HepG2 (cell line): Measurements from ENCODE around the gene MSI2. TPM values are rescaled to one million over a fixed set of nuclear protein-coding genes. Genes with fewer than 3 reads are reported as not detected.

ENCODE experiments used
- ARNTL ChIP-seq: sonication (generic); formaldehyde crosslinking; IDR thresholded peaks from 2 replicates; pipeline ENCODE4 v1.4.0; 2020; ENCODE audit warnings: mild to moderate bottlenecking, missing genetic modification reagents
- BRCA1 ChIP-seq: sonication (generic); formaldehyde crosslinking; IDR thresholded peaks from 2 replicates; pipeline ENCODE4 v1.4.0; 2020; ENCODE audit warnings: missing genetic modification reagents
- CHD2 ChIP-seq: IDR thresholded peaks from 2 replicates; pipeline ENCODE4 v1.6.1; 2011; ENCODE audit warnings: low read depth, low read length, improper control_type of control experiment
- DZIP1 ChIP-seq: sonication (generic); formaldehyde crosslinking; IDR thresholded peaks from 2 replicates; pipeline ENCODE4 v1.5.0; 2020; ENCODE audit warnings: mild to moderate bottlenecking, missing genetic modification reagents
- HDAC2 ChIP-seq: sonication (generic); formaldehyde crosslinking; IDR thresholded peaks from 2 replicates; pipeline ENCODE4 v1.4.0; 2020; ENCODE audit warnings: missing genetic modification reagents
- KAT2B ChIP-seq: fragments of 150-350 bp; IDR thresholded peaks from 2 replicates; pipeline ENCODE4 v1.6.1; 2014; ENCODE audit warnings: low read depth, low read length, borderline replicate concordance
- NCOA1 ChIP-seq: sonication (generic); formaldehyde crosslinking; IDR thresholded peaks from 2 replicates; pipeline ENCODE4 v1.9.0; 2021; ENCODE audit warnings: missing genetic modification reagents
- NKX3-1 ChIP-seq: sonication (generic); formaldehyde crosslinking; IDR thresholded peaks from 2 replicates; pipeline ENCODE4 v1.5.0; 2020; ENCODE audit warnings: missing genetic modification reagents
- RELA ChIP-seq: sonication (generic); formaldehyde crosslinking; IDR thresholded peaks from 2 replicates; pipeline ENCODE4 v1.4.0; 2020; ENCODE audit warnings: missing genetic modification reagents
- RFXANK ChIP-seq: IDR thresholded peaks from 2 replicates; pipeline ENCODE4 v1.6.1; 2016
- SOX6 ChIP-seq, 2 experiments: fragments of 450-650 bp in 1 of 2; sonication (generic) in 1 of 2; formaldehyde crosslinking in 1 of 2; IDR thresholded peaks; 2 replicates each; pipeline versions ENCODE4 v1.4.0 to v1.6.1; 2017 to 2020; ENCODE audit warnings: antibody characterized with exemption in 1 of 2, mild to moderate bottlenecking in 1 of 2, missing genetic modification reagents in 1 of 2
- SRSF1 ChIP-seq: fragments of 200-400 bp; formaldehyde crosslinking; optimal IDR thresholded peaks from 2 replicates; pipeline ENCODE3; 2017; ENCODE audit warnings: mild to moderate bottlenecking, low read depth, low read length, moderate library complexity
- SYNCRIP ChIP-seq: fragments of 200-400 bp; formaldehyde crosslinking; IDR thresholded peaks from 2 replicates; pipeline ENCODE4 v1.6.1; 2018; ENCODE audit warnings: mild to moderate bottlenecking, low read depth, low read length; ENCODE audit not compliant: insufficient read depth
- ZNF10 ChIP-seq: sonication (generic); formaldehyde crosslinking; IDR thresholded peaks from 2 replicates; pipeline ENCODE4 v1.4.0; 2020; ENCODE audit warnings: mild to moderate bottlenecking, low read depth, missing genetic modification reagents, borderline replicate concordance
- ZNF326 ChIP-seq: sonication (generic); formaldehyde crosslinking; IDR thresholded peaks from 2 replicates; pipeline ENCODE4 v1.4.0; 2020; ENCODE audit warnings: missing genetic modification reagents, borderline replicate concordance
- ZNF569 ChIP-seq: sonication (generic); formaldehyde crosslinking; IDR thresholded peaks from 2 replicates; pipeline ENCODE4 v1.5.0; 2020; ENCODE audit warnings: mild to moderate bottlenecking, missing genetic modification reagents, moderate library complexity, borderline replicate concordance
- ZNF660 ChIP-seq: sonication (generic); formaldehyde crosslinking; IDR thresholded peaks from 2 replicates; pipeline ENCODE4 v1.5.1; 2020; ENCODE audit warnings: mild to moderate bottlenecking, low read depth, missing genetic modification reagents, borderline replicate concordance
- ZNF672 ChIP-seq: sonication (generic); formaldehyde crosslinking; IDR thresholded peaks from 2 replicates; pipeline ENCODE4 v1.8.1; 2022; ENCODE audit warnings: missing genetic modification reagents
- ZSCAN21 ChIP-seq: sonication (generic); formaldehyde crosslinking; IDR thresholded peaks from 2 replicates; pipeline ENCODE4 v1.8.0; 2022; ENCODE audit warnings: mild to moderate bottlenecking, missing genetic modification reagents, moderate library complexity, borderline replicate concordance
- polyA plus RNA-seq, 8 experiments: library from polyadenylated mRNA; depleted of rRNA in 3 of 8; stranded (reverse) in 7 of 8; unstranded in 1 of 8; fragments of >200 nt; fragmentation: Illumina TruSeq in 4 of 8; extraction: Trizol in 4 of 8; gene quantifications; 2 replicates each; pipeline versions ENCODE4 v1.2.1 to v1.2.3, GENCODE V29; 2011 to 2016; ENCODE audit warnings: low read depth in 4 of 8, missing spikeins in 1 of 8, mixed read lengths in 1 of 8; ENCODE audit not compliant: insufficient read depth in 1 of 8
- total RNA-seq, 5 experiments: library from RNA; depleted of rRNA; stranded (reverse); fragments of >200 nt; fragmentation: Illumina TruSeq; extraction: Trizol; gene quantifications; 2 replicates each; pipeline ENCODE4 v1.2.3, GENCODE V29; 2016; ENCODE audit warnings: low read depth in 1 of 5
- TF ChIP-seq, protein P1 (sequence below): fragments of 450-650 bp; IDR thresholded peaks from 2 replicates; pipeline ENCODE4 v1.6.1; 2016
- TF ChIP-seq, protein P2 (sequence below): sonication (generic); formaldehyde crosslinking; IDR thresholded peaks from 2 replicates; pipeline ENCODE4; 2020; ENCODE audit warnings: missing genetic modification reagents, mild to moderate bottlenecking, borderline replicate concordance
- TF ChIP-seq, protein P3 (sequence below): sonication (generic); formaldehyde crosslinking; IDR thresholded peaks from 2 replicates; pipeline ENCODE4 v1.4.0; 2020; ENCODE audit warnings: missing genetic modification reagents

MSI2 gene
- total and polyA plus RNA-seq, 2 of the 13 experiments (the other 11 are each of a cell fraction or from before 2014, with no cell fraction given), result 77.5 to 78.4 TPM

DNA sequence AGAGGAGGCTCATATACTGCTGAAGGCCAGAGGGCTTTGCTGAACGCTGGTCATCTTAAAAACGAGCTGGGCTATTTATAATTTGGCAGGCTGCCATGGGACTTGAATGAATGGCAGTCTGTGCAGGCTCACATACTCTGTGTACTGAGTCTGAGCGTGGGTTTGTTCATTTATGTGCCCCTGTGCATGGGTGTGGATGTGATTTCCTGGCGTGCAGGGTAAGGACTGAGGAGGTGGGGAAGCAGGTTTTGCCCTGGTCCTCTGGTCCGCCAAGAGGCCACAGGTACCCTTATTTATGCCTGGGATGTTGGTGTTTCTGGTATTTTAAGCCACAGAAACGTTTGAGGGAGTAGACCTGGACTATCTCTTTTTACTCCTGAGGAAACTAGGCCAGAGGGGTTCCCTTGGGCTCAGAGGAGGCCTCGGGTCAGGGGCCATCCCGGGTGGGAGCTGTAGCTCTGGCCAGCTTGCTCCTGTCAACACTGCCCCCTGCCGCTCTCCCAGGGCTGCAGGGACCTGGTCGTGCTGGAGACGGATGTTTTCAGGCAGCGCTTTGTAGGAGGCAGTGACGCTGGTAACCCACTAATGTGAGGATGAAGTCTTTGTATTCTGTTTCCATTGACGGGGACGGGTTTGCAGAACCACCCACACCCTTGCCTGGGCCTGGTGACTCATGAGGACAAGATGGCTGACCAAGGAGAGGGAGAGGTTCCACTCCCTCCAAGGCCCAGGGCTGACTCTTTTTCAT is 184.4 kb downstream of the MSI2 start (continued):
- TF ChIP-seq HDAC2 (CRISPR knock-in tag) (peak; percentile 9; the same call in 1 of the 2 replicates), ZNF660 (CRISPR knock-in tag) (no peak), ZNF672 (CRISPR knock-in tag) (no peak), BRCA1 (CRISPR knock-in tag) (no peak), ZNF569 (CRISPR knock-in tag) (no peak), RELA (no peak), NKX3-1 (CRISPR knock-in tag) (no peak), ZSCAN21 (CRISPR knock-in tag) (peak; percentile 45; the same call in 1 of the 2 replicates), RFXANK (CRISPR knock-in tag) (no peak), SRSF1 (no peak), NCOA1 (CRISPR knock-in tag) (no peak), CHD2 (no peak), SYNCRIP (no peak), DZIP1 (no peak), KAT2B (no peak), ARNTL (CRISPR knock-in tag) (no peak), ZNF326 (CRISPR knock-in tag) (no peak), ZNF10 (CRISPR knock-in tag) (no peak), SOX6 (IDR thresholded peaks at IDR 0.05) (no peak), SOX6 (CRISPR knock-in tag; IDR thresholded peaks at IDR 0.05) (peak; percentile 30; the same call in 1 of the 2 replicates)
- TF ChIP-seq, protein P1, sequence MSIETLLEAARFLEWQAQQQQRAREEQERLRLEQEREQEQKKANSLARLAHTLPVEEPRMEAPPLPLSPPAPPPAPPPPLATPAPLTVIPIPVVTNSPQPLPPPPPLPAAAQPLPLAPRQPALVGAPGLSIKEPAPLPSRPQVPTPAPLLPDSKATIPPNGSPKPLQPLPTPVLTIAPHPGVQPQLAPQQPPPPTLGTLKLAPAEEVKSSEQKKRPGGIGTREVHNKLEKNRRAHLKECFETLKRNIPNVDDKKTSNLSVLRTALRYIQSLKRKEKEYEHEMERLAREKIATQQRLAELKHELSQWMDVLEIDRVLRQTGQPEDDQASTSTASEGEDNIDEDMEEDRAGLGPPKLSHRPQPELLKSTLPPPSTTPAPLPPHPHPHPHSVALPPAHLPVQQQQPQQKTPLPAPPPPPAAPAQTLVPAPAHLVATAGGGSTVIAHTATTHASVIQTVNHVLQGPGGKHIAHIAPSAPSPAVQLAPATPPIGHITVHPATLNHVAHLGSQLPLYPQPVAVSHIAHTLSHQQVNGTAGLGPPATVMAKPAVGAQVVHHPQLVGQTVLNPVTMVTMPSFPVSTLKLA, result no peak
- TF ChIP-seq, protein P2, sequence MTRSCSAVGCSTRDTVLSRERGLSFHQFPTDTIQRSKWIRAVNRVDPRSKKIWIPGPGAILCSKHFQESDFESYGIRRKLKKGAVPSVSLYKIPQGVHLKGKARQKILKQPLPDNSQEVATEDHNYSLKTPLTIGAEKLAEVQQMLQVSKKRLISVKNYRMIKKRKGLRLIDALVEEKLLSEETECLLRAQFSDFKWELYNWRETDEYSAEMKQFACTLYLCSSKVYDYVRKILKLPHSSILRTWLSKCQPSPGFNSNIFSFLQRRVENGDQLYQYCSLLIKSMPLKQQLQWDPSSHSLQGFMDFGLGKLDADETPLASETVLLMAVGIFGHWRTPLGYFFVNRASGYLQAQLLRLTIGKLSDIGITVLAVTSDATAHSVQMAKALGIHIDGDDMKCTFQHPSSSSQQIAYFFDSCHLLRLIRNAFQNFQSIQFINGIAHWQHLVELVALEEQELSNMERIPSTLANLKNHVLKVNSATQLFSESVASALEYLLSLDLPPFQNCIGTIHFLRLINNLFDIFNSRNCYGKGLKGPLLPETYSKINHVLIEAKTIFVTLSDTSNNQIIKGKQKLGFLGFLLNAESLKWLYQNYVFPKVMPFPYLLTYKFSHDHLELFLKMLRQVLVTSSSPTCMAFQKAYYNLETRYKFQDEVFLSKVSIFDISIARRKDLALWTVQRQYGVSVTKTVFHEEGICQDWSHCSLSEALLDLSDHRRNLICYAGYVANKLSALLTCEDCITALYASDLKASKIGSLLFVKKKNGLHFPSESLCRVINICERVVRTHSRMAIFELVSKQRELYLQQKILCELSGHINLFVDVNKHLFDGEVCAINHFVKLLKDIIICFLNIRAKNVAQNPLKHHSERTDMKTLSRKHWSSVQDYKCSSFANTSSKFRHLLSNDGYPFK (CRISPR knock-in tag), result 0 out of 2 replicates have a peak, but pooled peaks have one; percentile 18
- TF ChIP-seq, protein P3, sequence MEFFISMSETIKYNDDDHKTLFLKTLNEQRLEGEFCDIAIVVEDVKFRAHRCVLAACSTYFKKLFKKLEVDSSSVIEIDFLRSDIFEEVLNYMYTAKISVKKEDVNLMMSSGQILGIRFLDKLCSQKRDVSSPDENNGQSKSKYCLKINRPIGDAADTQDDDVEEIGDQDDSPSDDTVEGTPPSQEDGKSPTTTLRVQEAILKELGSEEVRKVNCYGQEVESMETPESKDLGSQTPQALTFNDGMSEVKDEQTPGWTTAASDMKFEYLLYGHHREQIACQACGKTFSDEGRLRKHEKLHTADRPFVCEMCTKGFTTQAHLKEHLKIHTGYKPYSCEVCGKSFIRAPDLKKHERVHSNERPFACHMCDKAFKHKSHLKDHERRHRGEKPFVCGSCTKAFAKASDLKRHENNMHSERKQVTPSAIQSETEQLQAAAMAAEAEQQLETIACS (CRISPR knock-in tag), result no peak
